ENCODE data around the gene CRYBA4.

DNA sequence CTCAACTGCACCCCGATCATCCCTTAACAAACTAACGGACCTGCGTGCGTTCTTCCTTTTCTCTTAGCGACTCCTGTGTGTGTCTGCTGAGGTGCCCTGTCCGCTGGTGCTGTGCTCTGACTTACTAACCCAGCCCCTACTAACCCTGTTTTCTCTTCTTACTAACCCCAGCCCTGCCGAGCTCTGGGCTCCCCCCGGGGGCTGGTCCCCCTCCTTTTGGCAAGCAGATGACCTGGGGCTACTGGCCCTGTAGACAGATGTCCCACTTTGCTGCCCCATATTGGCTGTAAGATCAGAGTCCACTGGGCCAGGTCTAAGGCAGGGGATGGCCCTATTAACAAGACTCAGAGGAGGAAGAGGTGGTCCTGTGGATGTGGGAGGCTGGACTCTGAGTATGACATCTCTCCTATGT lies 50.3 kb downstream of the CRYBA4 start:
- TF ChIP-seq, protein P1, sequence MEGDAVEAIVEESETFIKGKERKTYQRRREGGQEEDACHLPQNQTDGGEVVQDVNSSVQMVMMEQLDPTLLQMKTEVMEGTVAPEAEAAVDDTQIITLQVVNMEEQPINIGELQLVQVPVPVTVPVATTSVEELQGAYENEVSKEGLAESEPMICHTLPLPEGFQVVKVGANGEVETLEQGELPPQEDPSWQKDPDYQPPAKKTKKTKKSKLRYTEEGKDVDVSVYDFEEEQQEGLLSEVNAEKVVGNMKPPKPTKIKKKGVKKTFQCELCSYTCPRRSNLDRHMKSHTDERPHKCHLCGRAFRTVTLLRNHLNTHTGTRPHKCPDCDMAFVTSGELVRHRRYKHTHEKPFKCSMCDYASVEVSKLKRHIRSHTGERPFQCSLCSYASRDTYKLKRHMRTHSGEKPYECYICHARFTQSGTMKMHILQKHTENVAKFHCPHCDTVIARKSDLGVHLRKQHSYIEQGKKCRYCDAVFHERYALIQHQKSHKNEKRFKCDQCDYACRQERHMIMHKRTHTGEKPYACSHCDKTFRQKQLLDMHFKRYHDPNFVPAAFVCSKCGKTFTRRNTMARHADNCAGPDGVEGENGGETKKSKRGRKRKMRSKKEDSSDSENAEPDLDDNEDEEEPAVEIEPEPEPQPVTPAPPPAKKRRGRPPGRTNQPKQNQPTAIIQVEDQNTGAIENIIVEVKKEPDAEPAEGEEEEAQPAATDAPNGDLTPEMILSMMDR (IDR thresholded peaks at IDR 0.05) = no peak
- no peak for TF ChIP-seq POLR2A (IDR thresholded peaks at IDR 0.05)
